Upper lobe of left lung (tissue), 6 donors: Measurements from ENCODE around the gene BAG5. TPM values are rescaled to one million over a fixed set of nuclear protein-coding genes. Genes with fewer than 3 reads are reported as not detected.

Experiments used
- ATAC-seq, 2 donors: fragments of 200-7000 bp; cut with Tn5 transposase; one replicate each; pipeline ENCODE4 v1.9.1; 2022; ENCODE audit warnings: mild to moderate bottlenecking in 2 of 2, moderate library complexity in 2 of 2; ENCODE audit not compliant: low FRiP score in 2 of 2
- DNase-seq, 2 donors: peaks; one replicate each; pipeline ENCODE4 v3.0.0-alpha.2; 2019 to 2020
- H3K27ac ChIP-seq, 4 donors: fragments of 200-600 bp; sonication (generic); one replicate each; pipeline ENCODE4 v1.5.1; 2016 to 2019
- H3K27me3 ChIP-seq, 4 donors: fragments of 200-600 bp; sonication (generic); one replicate each; pipeline ENCODE4 v1.5.1; 2017 to 2019
- H3K36me3 ChIP-seq, 4 donors: fragments of 200-600 bp; sonication (generic); one replicate each; pipeline ENCODE4 v1.5.1; 2016 to 2019
- H3K4me1 ChIP-seq, 4 donors: fragments of 200-600 bp; sonication (generic); one replicate each; pipeline ENCODE4 v1.5.1; 2018 to 2019
- H3K4me3 ChIP-seq, 4 donors: fragments of 200-600 bp; sonication (generic); one replicate each; pipeline ENCODE4 v1.5.1; 2017 to 2019; ENCODE audit warnings: mild to moderate bottlenecking in 2 of 4, moderate library complexity in 1 of 4
- H3K9me3 ChIP-seq, 4 donors: fragments of 200-600 bp; sonication (generic); one replicate each; pipeline ENCODE4 v1.5.1; 2018 to 2019
- EP300 ChIP-seq, 4 donors: sonication (generic); formaldehyde crosslinking; IDR thresholded peaks; one replicate each; pipeline ENCODE4 v1.5.1; 2017; ENCODE audit warnings: antibody characterized with exemption in 4 of 4, control low read depth in 2 of 4
- POLR2A ChIP-seq, 4 donors: fragments of 450-650 bp; IDR thresholded peaks; one replicate each; pipeline ENCODE4 v1.5.1; 2016 to 2017; ENCODE audit warnings: antibody characterized with exemption in 4 of 4, mild to moderate bottlenecking in 2 of 4
- POLR2AphosphoS5 ChIP-seq, 2 donors: sonication (generic); formaldehyde crosslinking; IDR thresholded peaks; one replicate each; pipeline ENCODE4 v1.5.1; 2017; ENCODE audit warnings: antibody characterized with exemption in 2 of 2
- WGBS, 2 donors: methylation state at CpG; one replicate each; pipeline ENCODE4 v1.1.5; 2017 to 2018; 5-methylcytosine and 5-hydroxymethylcytosine counted together
- total RNA-seq, 6 donors: library from RNA; depleted of rRNA in 4 of 6; stranded (reverse); fragments of >200 nt in 4 of 6; gene quantifications; one replicate each; pipeline versions ENCODE4 v1.1.0 to v1.2.1, GENCODE V29; 2016 to 2021
- TF ChIP-seq, protein P1 (sequence below), 6 experiments: fragments of 450-650 bp in 4 of 6; fragments of 200-600 bp in 2 of 6; sonication (generic) in 2 of 6; IDR thresholded peaks; one replicate each; pipeline ENCODE4 v1.5.1; 2016 to 2019; ENCODE audit warnings: antibody characterized with exemption in 6 of 6
- donor health status: DM: no; HTN: no; CAD: no; lungs with moderate emphysema.
- donor health status: DM: no; HTN: yes; CAD: no; lungs with severe emphysema.

BAG5 gene
- total RNA-seq, 6 donors from 2014 or later: 12.6 to 36.9 (median 27.1) TPM

DNA sequence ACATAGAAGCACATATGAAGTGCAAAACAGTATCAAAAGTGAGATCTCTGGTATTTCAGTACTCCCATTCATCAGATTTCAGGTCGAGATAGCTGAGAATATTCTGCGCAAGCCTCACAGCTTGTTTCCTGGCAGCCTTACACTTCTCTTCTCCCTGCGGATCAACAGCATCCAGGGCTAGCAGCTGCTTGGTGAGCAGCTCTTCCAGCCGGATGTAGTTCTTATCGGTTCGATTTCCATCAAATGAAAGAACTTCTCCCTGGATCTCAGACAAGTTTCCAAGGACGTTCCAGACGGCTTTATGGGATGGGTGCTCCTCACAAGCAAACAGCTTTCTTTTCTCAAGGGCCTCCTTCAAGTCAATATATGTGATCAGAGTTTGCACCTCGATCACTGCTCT lies 2.7 kb downstream of the BAG5 start:
- 77 to 83% methylated on average over 9 of the region's 9 CpGs for WGBS, 2 donors
- H3K36me3 ChIP-seq: peaks cover 8 to 32% (median 19%) of the 10 kb centered on the region in 4 donors
- no peak for DNase-seq
- no peaks in the 10 kb centered on the region for H3K27me3 ChIP-seq
- no peak for TF ChIP-seq POLR2A (IDR thresholded peaks at IDR 0.05)
- no peak for TF ChIP-seq POLR2AphosphoS5 (IDR thresholded peaks at IDR 0.05)
- no peak for TF ChIP-seq EP300 (IDR thresholded peaks at IDR 0.05)
- no peak for ATAC-seq
- H3K27ac ChIP-seq: peak overlapping the region in 1 of 4 donors; percentile 7
- H3K9me3 ChIP-seq: no peaks in the 10 kb centered on the region
- H3K4me1 ChIP-seq: peaks cover 53 to 64% (median 56%) of the 10 kb centered on the region in 4 donors
- H3K4me3 ChIP-seq: no peak overlapping the region

DNA sequence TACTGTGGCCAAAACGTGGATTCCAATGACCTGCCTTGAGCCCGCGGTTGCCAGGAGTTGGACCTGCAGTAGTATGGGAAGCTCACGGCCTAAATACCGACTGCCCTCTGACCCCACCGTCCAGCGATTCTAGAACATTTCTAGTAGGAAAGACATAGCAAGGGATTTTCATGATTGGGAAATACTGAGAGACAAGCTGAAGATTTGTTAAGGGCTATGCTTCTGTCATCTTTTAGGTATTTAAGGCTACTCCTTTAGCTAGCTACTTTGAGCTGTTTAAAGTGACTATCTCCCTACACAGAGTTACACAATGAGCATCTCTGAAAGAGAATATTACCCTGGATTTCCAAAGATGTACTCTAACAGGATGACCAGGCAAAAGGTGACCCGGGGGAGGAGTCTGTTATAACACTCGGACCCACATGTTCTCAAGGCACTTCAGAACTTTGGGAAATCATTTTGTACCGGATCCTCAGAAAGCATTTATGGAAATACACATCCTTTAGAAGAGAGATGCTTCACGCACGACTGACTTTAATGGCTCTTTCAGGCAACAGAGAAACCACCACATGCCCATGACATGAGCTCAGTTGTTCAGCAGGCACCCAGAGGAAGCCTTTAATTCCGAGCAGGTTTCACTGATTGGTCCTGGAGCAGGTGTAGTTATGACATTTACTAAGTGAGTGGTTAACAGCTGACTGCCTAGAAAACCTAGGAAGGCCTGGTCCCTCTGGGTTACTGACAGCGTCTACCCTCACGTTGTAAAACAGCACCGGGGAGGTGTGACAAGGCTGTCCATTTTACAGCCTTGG lies 4.2 kb downstream of the BAG5 start:
- peaks cover 8 to 32% (median 20%) of the 10 kb centered on the region in 4 donors for H3K36me3 ChIP-seq
- 89 to 91% methylated on average over 16 of the region's 16 CpGs for WGBS, 2 donors
- ATAC-seq (peak in 1 of 2 donors; percentile 19), DNase-seq (no peak)
- H3K9me3 ChIP-seq: no peaks in the 10 kb centered on the region
- H3K4me1 ChIP-seq: peaks cover 41 to 52% (median 44%) of the 10 kb centered on the region in 4 donors
- peak overlapping the region in 1 of 4 donors; percentile 43 for H3K27ac ChIP-seq
- no peak overlapping the region for H3K4me3 ChIP-seq
- TF ChIP-seq EP300 (IDR thresholded peaks at IDR 0.05) (no peak), POLR2A (IDR thresholded peaks at IDR 0.05) (no peak), POLR2AphosphoS5 (IDR thresholded peaks at IDR 0.05) (no peak)
- TF ChIP-seq, protein P1, sequence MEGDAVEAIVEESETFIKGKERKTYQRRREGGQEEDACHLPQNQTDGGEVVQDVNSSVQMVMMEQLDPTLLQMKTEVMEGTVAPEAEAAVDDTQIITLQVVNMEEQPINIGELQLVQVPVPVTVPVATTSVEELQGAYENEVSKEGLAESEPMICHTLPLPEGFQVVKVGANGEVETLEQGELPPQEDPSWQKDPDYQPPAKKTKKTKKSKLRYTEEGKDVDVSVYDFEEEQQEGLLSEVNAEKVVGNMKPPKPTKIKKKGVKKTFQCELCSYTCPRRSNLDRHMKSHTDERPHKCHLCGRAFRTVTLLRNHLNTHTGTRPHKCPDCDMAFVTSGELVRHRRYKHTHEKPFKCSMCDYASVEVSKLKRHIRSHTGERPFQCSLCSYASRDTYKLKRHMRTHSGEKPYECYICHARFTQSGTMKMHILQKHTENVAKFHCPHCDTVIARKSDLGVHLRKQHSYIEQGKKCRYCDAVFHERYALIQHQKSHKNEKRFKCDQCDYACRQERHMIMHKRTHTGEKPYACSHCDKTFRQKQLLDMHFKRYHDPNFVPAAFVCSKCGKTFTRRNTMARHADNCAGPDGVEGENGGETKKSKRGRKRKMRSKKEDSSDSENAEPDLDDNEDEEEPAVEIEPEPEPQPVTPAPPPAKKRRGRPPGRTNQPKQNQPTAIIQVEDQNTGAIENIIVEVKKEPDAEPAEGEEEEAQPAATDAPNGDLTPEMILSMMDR (IDR thresholded peaks at IDR 0.05): no peak
- no peaks in the 10 kb centered on the region for H3K27me3 ChIP-seq

DNA sequence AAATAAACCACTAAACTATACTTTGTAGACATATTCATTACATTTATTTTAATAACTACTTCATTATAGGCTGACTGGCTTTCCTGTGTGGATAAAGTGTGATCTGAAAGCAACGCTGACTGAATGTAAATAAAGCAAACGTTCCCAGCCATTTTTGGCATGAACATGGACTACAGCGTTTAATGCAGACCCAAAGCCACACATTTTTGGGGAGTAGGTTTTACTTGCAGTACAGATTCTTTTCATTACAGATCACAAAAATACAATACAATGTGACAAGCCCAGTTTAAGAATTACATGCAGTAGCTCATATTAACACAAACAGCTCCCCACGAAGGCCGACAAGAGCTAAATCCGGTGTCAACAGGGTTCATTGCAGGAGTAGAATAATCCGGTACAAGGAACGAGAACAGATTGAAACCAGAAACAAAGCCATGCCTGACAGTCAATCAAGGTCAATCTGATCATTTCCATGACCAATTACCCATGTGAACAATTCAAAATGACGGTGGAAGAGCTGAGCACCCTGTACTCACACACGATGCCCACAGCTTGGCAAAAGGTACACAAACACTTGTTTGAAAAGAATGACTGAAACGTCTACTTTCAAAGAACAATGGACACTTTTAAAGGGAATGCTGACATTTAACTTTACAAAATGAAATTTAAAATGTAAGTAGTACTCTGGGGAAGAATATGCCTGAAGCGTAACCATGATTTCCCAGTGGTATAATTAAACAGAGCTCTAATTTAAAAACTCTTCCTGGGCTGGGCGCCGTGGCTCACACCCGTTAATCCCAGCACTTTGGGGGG lies 5.3 kb downstream of the BAG5 start:
- DNase-seq: no peak
- TF ChIP-seq POLR2AphosphoS5 (IDR thresholded peaks at IDR 0.05) (no peak), EP300 (IDR thresholded peaks at IDR 0.05) (no peak), POLR2A (IDR thresholded peaks at IDR 0.05) (no peak)
- TF ChIP-seq, protein P1 (IDR thresholded peaks at IDR 0.05): no peak

DNA sequence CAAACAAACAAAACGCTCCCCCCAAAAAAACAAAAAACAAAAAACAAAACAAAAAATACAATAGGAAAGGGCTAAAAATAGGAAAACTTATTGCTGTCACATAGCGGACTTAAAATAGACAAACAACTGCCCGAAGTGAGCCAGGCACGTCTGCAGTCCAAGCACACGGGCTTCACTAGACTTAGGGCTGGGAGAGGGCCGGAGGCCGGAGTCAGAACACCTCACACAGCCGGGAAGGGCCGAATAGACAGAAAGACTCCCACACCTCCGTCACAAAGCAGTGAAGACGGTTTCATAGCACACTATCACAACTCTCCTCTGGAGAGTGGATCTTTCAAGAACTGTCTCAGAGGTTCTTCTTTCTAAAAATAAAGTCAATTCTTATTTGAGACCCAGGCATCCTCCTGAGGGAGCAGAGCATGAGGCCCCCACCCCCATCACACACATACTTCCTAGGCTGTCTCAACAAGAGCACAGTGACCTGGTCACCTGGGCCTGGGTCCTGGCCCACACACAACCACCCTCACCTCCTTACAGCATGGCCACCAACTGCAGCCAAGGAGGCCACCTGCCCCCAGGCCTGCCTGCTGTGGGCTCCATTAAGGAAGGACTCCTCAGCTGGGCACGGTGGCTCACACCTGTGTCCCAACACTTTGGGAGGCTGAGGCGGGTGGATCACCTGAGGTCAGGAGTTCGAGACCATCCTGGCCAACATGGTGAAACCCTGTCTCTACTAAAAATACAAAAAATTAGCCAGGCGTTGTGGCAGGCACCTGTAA lies 6.7 kb downstream of the BAG5 start:
- DNase-seq: no peak
- TF ChIP-seq, protein P1 (IDR thresholded peaks at IDR 0.05): no peak
- no peak for TF ChIP-seq POLR2A (IDR thresholded peaks at IDR 0.05)
- no peak for ATAC-seq
- H3K27ac ChIP-seq: no peak overlapping the region
- no peaks in the 10 kb centered on the region for H3K27me3 ChIP-seq
- H3K4me1 ChIP-seq: peaks cover 41 to 59% (median 44%) of the 10 kb centered on the region in 4 donors
- H3K4me3 ChIP-seq: no peak overlapping the region
- WGBS, 2 donors: 85 to 91% methylated on average over 15 of the region's 15 CpGs
- peaks cover 8 to 32% (median 20%) of the 10 kb centered on the region in 4 donors for H3K36me3 ChIP-seq
- H3K9me3 ChIP-seq: no peaks in the 10 kb centered on the region

More for the DNA sequence above, 5.3 kb downstream of the BAG5 start:
- H3K4me1 ChIP-seq: peaks cover 43 to 61% (median 45%) of the 10 kb centered on the region in 4 donors
- H3K9me3 ChIP-seq: no peaks in the 10 kb centered on the region
- ATAC-seq: no peak
- 63 to 67% methylated on average over 13 to 15 of the region's 15 CpGs for WGBS, 2 donors
- H3K4me3 ChIP-seq: no peak overlapping the region
- H3K27me3 ChIP-seq: no peaks in the 10 kb centered on the region
- H3K36me3 ChIP-seq: peaks cover 8 to 32% (median 20%) of the 10 kb centered on the region in 4 donors
- peak overlapping the region in 1 of 4 donors; percentile 43 for H3K27ac ChIP-seq
